Breast epithelium (tissue), 4 donors: ENCODE measurements around the gene CCRL2. TPM values are rescaled to one million over a fixed set of nuclear protein-coding genes. Genes with fewer than 3 reads are reported as not detected.
A peak's percentile ranks its signal among the peaks of the same experiment; 100 is the strongest.

Experiments
- DNase-seq, 2 donors: peaks; one replicate each; pipeline ENCODE4 v3.0.0-alpha.2; 2019; ENCODE audit warnings: low spot score in 2 of 2
- H3K27ac ChIP-seq, 2 donors: fragments of 200-600 bp; sonication (generic) in 1 of 2; one replicate each; pipeline ENCODE4 v1.5.1; 2016 to 2019; ENCODE audit warnings: mild to moderate bottlenecking in 1 of 2
- H3K27me3 ChIP-seq, 2 donors: fragments of 200-600 bp; sonication (generic) in 1 of 2; one replicate each; pipeline versions ENCODE4 v1.5.1 to v1.6.0; 2017 to 2019; ENCODE audit warnings: control low read depth in 1 of 2, mild to moderate bottlenecking in 1 of 2
- H3K36me3 ChIP-seq: fragments of 200-600 bp; one replicate; pipeline ENCODE4 v1.5.1; 2019
- H3K4me1 ChIP-seq, 2 donors: fragments of 200-600 bp; sonication (generic); one replicate each; pipeline ENCODE4 v1.5.1; 2016 to 2019; ENCODE audit warnings: control low read depth in 1 of 2
- H3K4me3 ChIP-seq, 3 donors: fragments of 200-600 bp; sonication (generic); 1 replicate in 2 of 3; 2 replicates in 1 of 3; pipeline ENCODE4 v1.5.1; 2016 to 2019; ENCODE audit warnings: mild to moderate bottlenecking in 3 of 3, moderate library complexity in 2 of 3
- H3K9me3 ChIP-seq, 2 donors: fragments of 200-600 bp; sonication (generic) in 1 of 2; one replicate each; pipeline ENCODE4 v1.5.1; 2016 to 2019; ENCODE audit warnings: control low read depth in 1 of 2
- POLR2A ChIP-seq: fragments of 450-650 bp; IDR thresholded peaks from one replicate; pipeline ENCODE4 v1.6.1; 2016; ENCODE audit warnings: antibody characterized with exemption, mild to moderate bottlenecking, moderate library complexity
- POLR2AphosphoS5 ChIP-seq, 3 donors: sonication (generic); formaldehyde crosslinking; IDR thresholded peaks; one replicate each; pipeline ENCODE4 v1.6.1; 2017; ENCODE audit warnings: antibody characterized with exemption in 3 of 3
- intact Hi-C: fragments of 100-400 bp; cut with DNase I; formaldehyde crosslinking; loops from one replicate; pipeline ENCODE4 v1.15.1; 2023; ENCODE audit warnings: low total_unique reads
- total RNA-seq, 3 donors: library from RNA; depleted of rRNA; stranded (reverse); fragments of >200 nt; gene quantifications; one replicate each; pipeline ENCODE4 v1.1.0, GENCODE V29; 2016
- TF ChIP-seq, protein P1 (sequence below), 3 donors: fragments of 450-650 bp; IDR thresholded peaks; one replicate each; pipeline ENCODE4 v1.5.1; 2016 to 2017; ENCODE audit warnings: antibody characterized with exemption in 3 of 3, mild to moderate bottlenecking in 3 of 3, moderate library complexity in 3 of 3

CCRL2 gene, protein sequence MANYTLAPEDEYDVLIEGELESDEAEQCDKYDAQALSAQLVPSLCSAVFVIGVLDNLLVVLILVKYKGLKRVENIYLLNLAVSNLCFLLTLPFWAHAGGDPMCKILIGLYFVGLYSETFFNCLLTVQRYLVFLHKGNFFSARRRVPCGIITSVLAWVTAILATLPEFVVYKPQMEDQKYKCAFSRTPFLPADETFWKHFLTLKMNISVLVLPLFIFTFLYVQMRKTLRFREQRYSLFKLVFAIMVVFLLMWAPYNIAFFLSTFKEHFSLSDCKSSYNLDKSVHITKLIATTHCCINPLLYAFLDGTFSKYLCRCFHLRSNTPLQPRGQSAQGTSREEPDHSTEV
- total RNA-seq: 1 to 10 TPM; 3.8 to 9.2 (median 4.1) TPM

DNA sequence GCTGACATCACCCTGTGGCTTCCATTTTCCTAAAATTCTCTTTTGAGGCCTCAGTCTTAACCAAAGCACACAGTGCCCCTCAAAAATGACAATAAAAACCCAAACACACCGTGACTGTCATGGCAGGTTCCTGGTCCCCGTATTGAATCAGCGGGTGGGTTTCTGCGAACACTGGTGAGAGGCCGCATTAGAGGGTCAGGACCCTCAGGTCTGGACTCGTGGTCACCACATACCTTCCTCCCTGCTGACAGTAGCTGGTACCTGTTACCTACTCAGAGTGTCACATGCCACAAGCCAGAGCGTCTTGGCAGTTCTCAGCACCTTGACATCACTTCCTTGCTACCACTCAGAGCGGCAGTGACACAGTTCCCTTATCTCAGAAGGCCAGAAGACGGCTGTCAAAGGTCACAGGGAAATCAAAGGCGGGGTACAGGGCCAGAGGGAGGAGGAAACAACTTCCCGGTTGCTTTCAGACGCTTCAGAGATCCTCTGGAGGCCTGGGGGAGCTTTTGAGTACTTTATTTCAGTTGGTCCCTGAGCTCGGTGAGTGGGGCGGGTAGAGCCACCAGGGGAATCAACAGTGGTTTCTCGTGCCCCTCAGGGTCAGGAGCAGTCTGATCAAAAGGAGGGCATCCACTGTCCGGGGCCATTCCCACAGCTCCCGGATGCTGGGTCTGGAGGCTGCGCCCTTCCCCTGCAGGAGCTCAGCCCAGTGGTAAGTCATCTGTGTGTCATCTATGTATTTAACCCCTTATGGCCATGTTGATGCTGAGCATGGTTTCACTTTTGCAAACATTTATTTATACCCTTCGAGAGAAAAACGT, at the start of gene CCRL2, which contains the start of gene CCR5AS:
Gene CCRL2 (plus strand): TSS at position 472 of the 824 bp plus-strand sequence. CDS start 821 bp downstream, outside the sequence.
Gene CCR5AS (minus strand): TSS at position 279 of the 824 bp plus-strand sequence.
- Histone ChIP-seq H3K4me1 (no peaks in the 10 kb centered on the region), H3K36me3 (no peaks in the 10 kb centered on the region), H3K9me3 (no peaks in the 10 kb centered on the region), H3K4me3 (peak within 1 kb of the TSS; percentile 4 to 50 (median 22)), H3K27ac (peak within 1 kb of the TSS; percentile 50 to 84), H3K27me3 (peaks cover 0 to 7% of the 10 kb centered on the region in 2 donors)
- intact Hi-C loops: no loop called here
- no peak for DNase-seq
- TF ChIP-seq POLR2AphosphoS5 (IDR thresholded peaks at IDR 0.05) (peak in 1 of 3 donors; percentile 36), POLR2A (no peak)
- TF ChIP-seq, protein P1, sequence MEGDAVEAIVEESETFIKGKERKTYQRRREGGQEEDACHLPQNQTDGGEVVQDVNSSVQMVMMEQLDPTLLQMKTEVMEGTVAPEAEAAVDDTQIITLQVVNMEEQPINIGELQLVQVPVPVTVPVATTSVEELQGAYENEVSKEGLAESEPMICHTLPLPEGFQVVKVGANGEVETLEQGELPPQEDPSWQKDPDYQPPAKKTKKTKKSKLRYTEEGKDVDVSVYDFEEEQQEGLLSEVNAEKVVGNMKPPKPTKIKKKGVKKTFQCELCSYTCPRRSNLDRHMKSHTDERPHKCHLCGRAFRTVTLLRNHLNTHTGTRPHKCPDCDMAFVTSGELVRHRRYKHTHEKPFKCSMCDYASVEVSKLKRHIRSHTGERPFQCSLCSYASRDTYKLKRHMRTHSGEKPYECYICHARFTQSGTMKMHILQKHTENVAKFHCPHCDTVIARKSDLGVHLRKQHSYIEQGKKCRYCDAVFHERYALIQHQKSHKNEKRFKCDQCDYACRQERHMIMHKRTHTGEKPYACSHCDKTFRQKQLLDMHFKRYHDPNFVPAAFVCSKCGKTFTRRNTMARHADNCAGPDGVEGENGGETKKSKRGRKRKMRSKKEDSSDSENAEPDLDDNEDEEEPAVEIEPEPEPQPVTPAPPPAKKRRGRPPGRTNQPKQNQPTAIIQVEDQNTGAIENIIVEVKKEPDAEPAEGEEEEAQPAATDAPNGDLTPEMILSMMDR (IDR thresholded peaks at IDR 0.05): no peak

DNA sequence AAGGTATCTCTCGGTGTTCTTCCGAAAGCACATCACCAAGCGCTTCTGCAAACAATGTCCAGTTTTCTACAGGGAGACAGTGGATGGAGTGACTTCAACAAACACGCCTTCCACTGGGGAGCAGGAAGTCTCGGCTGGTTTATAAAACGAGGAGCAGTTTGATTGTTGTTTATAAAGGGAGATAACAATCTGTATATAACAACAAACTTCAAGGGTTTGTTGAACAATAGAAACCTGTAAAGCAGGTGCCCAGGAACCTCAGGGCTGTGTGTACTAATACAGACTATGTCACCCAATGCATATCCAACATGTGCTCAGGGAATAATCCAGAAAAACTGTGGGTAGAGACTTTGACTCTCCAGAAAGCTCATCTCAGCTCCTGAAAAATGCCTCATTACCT, 48.6 kb upstream of the CCRL2 start:
- Histone ChIP-seq H3K27ac (no peak overlapping the region), H3K4me3 (no peak overlapping the region), H3K36me3 (no peaks in the 10 kb centered on the region), H3K9me3 (no peaks in the 10 kb centered on the region), H3K4me1 (no peaks in the 10 kb centered on the region), H3K27me3 (no peaks in the 10 kb centered on the region)
- intact Hi-C loops: no loop called here
- DNase-seq: no peak
- no peak for TF ChIP-seq POLR2A
- TF ChIP-seq, protein P1 (IDR thresholded peaks at IDR 0.05): no peak
- TF ChIP-seq POLR2AphosphoS5 (IDR thresholded peaks at IDR 0.05): no peak

DNA sequence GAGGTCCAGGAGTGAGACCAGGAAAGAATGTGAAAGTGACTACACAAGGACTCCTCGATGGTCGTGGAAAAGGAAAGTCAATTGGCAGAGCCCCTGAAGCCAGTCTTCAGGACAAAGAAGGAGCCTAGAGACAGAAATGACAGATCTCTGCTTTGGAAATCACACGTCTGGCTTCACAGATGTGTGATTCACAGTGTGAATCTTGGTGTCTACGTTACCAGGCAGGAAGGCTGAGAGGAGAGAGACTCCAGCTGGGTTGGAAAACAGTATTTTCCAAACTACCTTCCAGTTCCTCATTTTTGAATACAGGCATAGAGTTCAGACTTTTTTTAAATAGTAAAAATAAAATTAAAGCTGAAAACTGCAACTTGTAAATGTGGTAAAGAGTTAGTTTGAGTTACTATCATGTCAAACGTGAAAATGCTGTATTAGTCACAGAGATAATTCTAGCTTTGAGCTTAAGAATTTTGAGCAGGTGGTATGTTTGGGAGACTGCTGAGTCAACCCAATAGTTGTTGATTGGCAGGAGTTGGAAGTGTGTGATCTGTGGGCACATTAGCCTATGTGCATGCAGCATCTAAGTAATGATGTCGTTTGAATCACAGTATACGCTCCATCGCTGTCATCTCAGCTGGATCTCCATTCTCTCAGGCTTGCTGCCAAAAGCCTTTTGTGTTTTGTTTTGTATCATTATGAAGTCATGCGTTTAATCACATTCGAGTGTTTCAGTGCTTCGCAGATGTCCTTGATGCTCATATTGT, 47.1 kb upstream of the CCRL2 start:
- no peak for DNase-seq
- Histone ChIP-seq H3K36me3 (no peaks in the 10 kb centered on the region), H3K4me3 (no peak overlapping the region), H3K27me3 (no peaks in the 10 kb centered on the region), H3K4me1 (no peaks in the 10 kb centered on the region), H3K9me3 (no peaks in the 10 kb centered on the region), H3K27ac (no peak overlapping the region)
- intact Hi-C loops: no loop called here
- TF ChIP-seq POLR2A (no peak), POLR2AphosphoS5 (IDR thresholded peaks at IDR 0.05) (no peak)
- TF ChIP-seq, protein P1 (IDR thresholded peaks at IDR 0.05): no peak

DNA sequence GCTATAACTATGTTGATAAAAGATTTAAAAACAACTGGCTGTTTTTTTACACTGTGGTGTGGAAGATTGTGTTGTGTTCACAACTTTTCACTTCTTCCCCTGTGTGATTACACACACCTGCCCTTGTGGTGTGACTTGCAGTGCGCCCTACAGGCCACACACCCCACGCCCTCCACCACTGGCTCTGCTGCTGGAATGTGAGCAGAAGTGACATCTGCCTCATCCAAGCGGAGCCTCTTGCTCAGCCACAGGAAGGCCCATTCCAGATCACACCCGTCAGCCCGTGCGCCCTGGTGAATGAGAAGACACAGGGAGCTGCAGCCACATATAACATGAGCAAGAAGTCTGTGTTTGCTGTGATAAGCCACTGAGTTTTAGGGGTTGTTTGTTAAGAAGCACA, 46.2 kb upstream of the CCRL2 start:
- Histone ChIP-seq H3K9me3 (no peaks in the 10 kb centered on the region), H3K4me1 (no peaks in the 10 kb centered on the region), H3K36me3 (no peaks in the 10 kb centered on the region), H3K4me3 (no peak overlapping the region), H3K27ac (no peak overlapping the region), H3K27me3 (no peaks in the 10 kb centered on the region)
- TF ChIP-seq POLR2AphosphoS5 (IDR thresholded peaks at IDR 0.05) (no peak), POLR2A (no peak)
- TF ChIP-seq, protein P1 (IDR thresholded peaks at IDR 0.05): no peak
- no peak for DNase-seq
- intact Hi-C loops: no loop called here
